CD4-positive, alpha-beta T cell (primary cell): Measurements from ENCODE around the gene RAD50. TPM values are rescaled to one million over a fixed set of nuclear protein-coding genes. Genes with fewer than 3 reads are reported as not detected.

Experiments used
- ATAC-seq: fragments of 200-7000 bp; cut with Tn5 transposase; one replicate; pipeline ENCODE4 v1.10.0; 2022; ENCODE audit warnings: mild to moderate bottlenecking; ENCODE audit not compliant: poor library complexity
- CTCF ChIA-PET: fragments of 350-600 bp; sonication (Branson Sonifier 250); formaldehyde crosslinking; loops from one replicate; lab custom pipeline; 2021; ENCODE audit warnings: antibody characterized with exemption, inconsistent platforms; lab: Charles Lee
- POLR2A ChIA-PET: fragments of 350-600 bp; sonication (Branson Sonifier 250); formaldehyde crosslinking; loops from one replicate; lab custom pipeline; 2021; ENCODE audit warnings: antibody characterized with exemption, inconsistent platforms; lab: Charles Lee
- DNase-seq, 14 experiments: peaks; one replicate each; pipeline ENCODE4 v3.0.0-alpha.2; 2013 to 2020; ENCODE audit warnings: mixed read lengths in 2 of 14
- H3K27ac ChIP-seq, 2 donors: one replicate each; pipeline versions ENCODE4 v1.5.1 to v1.7.0; 2013; ENCODE audit warnings: low read length in 2 of 2, low read depth in 1 of 2, mild to moderate bottlenecking in 1 of 2
- H3K27me3 ChIP-seq, 2 experiments: 1 replicate in 1 of 2; 2 replicates in 1 of 2; pipeline versions ENCODE4 v1.6.1 to v1.7.0; 2013; ENCODE audit warnings: low read length in 2 of 2, control low read depth in 1 of 2, mild to moderate bottlenecking in 1 of 2, moderate library complexity in 1 of 2; ENCODE audit not compliant: insufficient read depth in 2 of 2, control insufficient read depth in 1 of 2
- H3K36me3 ChIP-seq: one replicate; pipeline ENCODE4 v1.6.1; 2013; ENCODE audit warnings: low read length, control low read depth; ENCODE audit not compliant: insufficient read depth
- H3K4me1 ChIP-seq: one replicate; pipeline ENCODE4 v1.6.1; 2013; ENCODE audit warnings: low read length, control low read depth; ENCODE audit not compliant: insufficient read depth
- H3K4me3 ChIP-seq: one replicate; pipeline ENCODE4 v1.5.1; 2013; ENCODE audit warnings: mild to moderate bottlenecking, low read length, moderate library complexity
- H3K9me3 ChIP-seq, 2 experiments: 1 replicate in 1 of 2; 2 replicates in 1 of 2; pipeline versions ENCODE4 v1.6.1 to v1.7.0; 2013; ENCODE audit warnings: low read length in 2 of 2, mild to moderate bottlenecking in 2 of 2, control low read depth in 1 of 2, moderate library complexity in 1 of 2; ENCODE audit not compliant: control insufficient read depth in 1 of 2, insufficient read depth in 1 of 2
- H3K27ac Mint-ChIP-seq: one replicate; pipeline ENCODE4 v1.8.0; 2020; ENCODE audit warnings: mixed read lengths
- H3K27me3 Mint-ChIP-seq: one replicate; pipeline ENCODE4 v1.8.0; 2021; ENCODE audit warnings: mixed read lengths
- H3K36me3 Mint-ChIP-seq: one replicate; pipeline ENCODE4 v1.8.0; 2021; ENCODE audit warnings: low read depth, mixed read lengths
- H3K4me1 Mint-ChIP-seq: one replicate; pipeline ENCODE4 v1.8.0; 2021; ENCODE audit warnings: low read depth, mixed read lengths
- H3K4me3 Mint-ChIP-seq: one replicate; pipeline ENCODE4 v1.8.0; 2020; ENCODE audit warnings: mild to moderate bottlenecking, mixed read lengths
- H3K9me3 Mint-ChIP-seq: one replicate; pipeline ENCODE4 v1.8.0; 2020; ENCODE audit warnings: mixed read lengths
- intact Hi-C, 2 experiments: fragments of 100-400 bp; cut with DNase I in 1 of 2; cut with micrococcal nuclease in 1 of 2; formaldehyde crosslinking; loops; one replicate each; pipeline versions ENCODE4 v1.15.1 to v1.9.0; 2023 to 2025; cut with DNase I, micrococcal nuclease
- total RNA-seq, 174 experiments: library from RNA in 2 of 174; stranded (reverse) in 2 of 174; gene quantifications; one replicate each; pipeline ENCODE4 v1.2.3 and lab custom pipeline; 2021 to 2026
- TF ChIP-seq, protein P1 (sequence below): fragments of 200-600 bp; IDR thresholded peaks from one replicate; pipeline ENCODE4 v1.8.0; 2022; ENCODE audit warnings: antibody characterized with exemption, mild to moderate bottlenecking

The RAD50 gene
- total RNA-seq, 2 experiments from 2014 or later = 12.7 to 13.4 TPM

- no peaks in the 10 kb centered on the region for H3K27me3 Mint-ChIP-seq
- POLR2A ChIA-PET = no interaction called here
- no peak overlapping the region for H3K27ac Mint-ChIP-seq
- CTCF ChIA-PET = no interaction called here
- TF ChIP-seq, protein P1, sequence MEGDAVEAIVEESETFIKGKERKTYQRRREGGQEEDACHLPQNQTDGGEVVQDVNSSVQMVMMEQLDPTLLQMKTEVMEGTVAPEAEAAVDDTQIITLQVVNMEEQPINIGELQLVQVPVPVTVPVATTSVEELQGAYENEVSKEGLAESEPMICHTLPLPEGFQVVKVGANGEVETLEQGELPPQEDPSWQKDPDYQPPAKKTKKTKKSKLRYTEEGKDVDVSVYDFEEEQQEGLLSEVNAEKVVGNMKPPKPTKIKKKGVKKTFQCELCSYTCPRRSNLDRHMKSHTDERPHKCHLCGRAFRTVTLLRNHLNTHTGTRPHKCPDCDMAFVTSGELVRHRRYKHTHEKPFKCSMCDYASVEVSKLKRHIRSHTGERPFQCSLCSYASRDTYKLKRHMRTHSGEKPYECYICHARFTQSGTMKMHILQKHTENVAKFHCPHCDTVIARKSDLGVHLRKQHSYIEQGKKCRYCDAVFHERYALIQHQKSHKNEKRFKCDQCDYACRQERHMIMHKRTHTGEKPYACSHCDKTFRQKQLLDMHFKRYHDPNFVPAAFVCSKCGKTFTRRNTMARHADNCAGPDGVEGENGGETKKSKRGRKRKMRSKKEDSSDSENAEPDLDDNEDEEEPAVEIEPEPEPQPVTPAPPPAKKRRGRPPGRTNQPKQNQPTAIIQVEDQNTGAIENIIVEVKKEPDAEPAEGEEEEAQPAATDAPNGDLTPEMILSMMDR = no peak
- no peaks in the 10 kb centered on the region for H3K36me3 Mint-ChIP-seq
- no peak for DNase-seq
- Histone ChIP-seq H3K4me1 (peaks cover 17% of the 10 kb centered on the region), H3K4me3 (no peak overlapping the region), H3K27me3 (no peaks in the 10 kb centered on the region), H3K36me3 (no peaks in the 10 kb centered on the region), H3K9me3 (peaks cover 0 to 3% of the 10 kb centered on the region in 2 experiments), H3K27ac (no peak overlapping the region)
- no peak overlapping the region for H3K4me3 Mint-ChIP-seq
- H3K9me3 Mint-ChIP-seq = no peaks in the 10 kb centered on the region
- no peak for ATAC-seq
- intact Hi-C loops = no loop called here
- H3K4me1 Mint-ChIP-seq = no peaks in the 10 kb centered on the region
Observed at GRCh38 chr5:132667309-132667708, 110.5 kb downstream of the RAD50 start.

DNA sequence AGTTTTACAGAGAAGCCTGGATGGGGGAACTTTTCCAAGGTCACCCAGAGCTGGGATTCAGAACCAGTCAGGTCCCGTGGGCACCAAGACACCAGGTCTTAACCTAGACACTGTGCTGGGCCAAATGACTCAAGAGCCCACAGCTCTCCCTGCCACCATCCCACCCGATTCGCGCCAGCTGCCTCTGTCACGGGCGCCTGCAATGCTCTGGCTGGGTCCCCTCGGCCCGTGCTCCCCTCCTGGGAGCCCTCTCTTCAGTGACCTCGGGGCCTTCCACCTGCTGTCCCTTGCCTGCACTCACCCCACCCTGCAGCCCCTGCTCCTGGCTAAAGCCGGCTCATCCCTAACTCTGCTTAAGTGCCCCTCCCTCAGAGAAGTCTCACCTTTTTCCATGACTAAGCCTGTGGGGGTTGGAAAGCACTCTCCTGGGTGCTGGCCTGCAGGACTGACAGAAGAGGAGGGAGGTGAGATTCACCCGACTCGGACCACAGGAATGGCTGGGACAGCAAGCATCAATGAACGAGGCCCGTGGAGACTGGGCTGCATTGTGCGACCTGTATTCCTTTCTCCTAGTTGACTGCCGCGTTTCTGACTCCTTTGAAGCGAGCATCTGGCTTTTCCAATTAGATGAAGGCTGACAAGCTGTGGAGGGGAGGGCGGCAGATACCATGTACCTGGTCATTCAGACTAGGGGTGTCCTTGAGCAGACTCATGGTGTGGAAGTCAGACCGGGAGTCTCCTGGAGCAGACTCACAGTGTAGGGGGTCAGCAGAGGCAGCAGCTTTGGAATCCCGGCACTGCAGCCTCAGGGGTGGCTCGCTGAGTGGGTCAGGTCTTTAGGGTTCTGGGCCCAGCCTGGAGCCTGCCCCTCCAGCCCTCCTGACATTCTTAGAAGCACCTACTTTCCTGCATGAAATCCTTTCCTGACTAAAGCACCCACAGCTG, 111.3 kb downstream of the RAD50 start:
- DNase-seq = no peak
- Mint-ChIP-seq H3K36me3 (no peaks in the 10 kb centered on the region), H3K9me3 (no peaks in the 10 kb centered on the region), H3K4me1 (no peaks in the 10 kb centered on the region), H3K4me3 (no peak overlapping the region), H3K27ac (no peak overlapping the region), H3K27me3 (no peaks in the 10 kb centered on the region)
- peaks cover 0 to 3% of the 10 kb centered on the region in 2 experiments for H3K9me3 ChIP-seq
- ChIA-PET CTCF (no interaction called here), POLR2A (no interaction called here)
- H3K36me3 ChIP-seq = no peaks in the 10 kb centered on the region
- no peak for ATAC-seq
- peaks cover 13% of the 10 kb centered on the region for H3K4me1 ChIP-seq
- TF ChIP-seq, protein P1 = no peak
- H3K4me3 ChIP-seq = no peak overlapping the region
- intact Hi-C loops = no loop called here
- H3K27me3 ChIP-seq = no peaks in the 10 kb centered on the region
- H3K27ac ChIP-seq = no peak overlapping the region

- peaks cover 5% of the 10 kb centered on the region for H3K4me1 ChIP-seq
- CTCF ChIA-PET = no interaction called here
- no peaks in the 10 kb centered on the region for H3K36me3 ChIP-seq
- Mint-ChIP-seq H3K9me3 (no peaks in the 10 kb centered on the region), H3K27me3 (no peaks in the 10 kb centered on the region), H3K36me3 (no peaks in the 10 kb centered on the region), H3K4me3 (no peak overlapping the region), H3K27ac (no peak overlapping the region), H3K4me1 (no peaks in the 10 kb centered on the region)
- peaks cover 0 to 3% of the 10 kb centered on the region in 2 experiments for H3K9me3 ChIP-seq
- H3K27ac ChIP-seq = no peak overlapping the region
- ATAC-seq (no peak), DNase-seq (no peak)
- no peaks in the 10 kb centered on the region for H3K27me3 ChIP-seq
- no peak overlapping the region for H3K4me3 ChIP-seq
- TF ChIP-seq, protein P1 = no peak
- POLR2A ChIA-PET = no interaction called here
- intact Hi-C loops = no loop called here
Observed at GRCh38 chr5:132668706-132669454, 112.1 kb downstream of the RAD50 start.
